HepG2 (cell line): ENCODE results near the gene SLC9A8. TPM values are rescaled to one million over a fixed set of nuclear protein-coding genes. Genes with fewer than 3 reads are reported as not detected.

Experiments
- ELF3 ChIP-seq: IDR thresholded peaks from 2 replicates; pipeline ENCODE4 v1.6.1; 2016; ENCODE audit warnings: missing genetic modification reagents, missing compliant biosample characterization
- FOXA3 ChIP-seq: IDR thresholded peaks from 2 replicates; pipeline ENCODE4 v1.6.1; 2016; ENCODE audit warnings: missing genetic modification reagents, missing compliant biosample characterization
- HOXA3 ChIP-seq: sonication (generic); formaldehyde crosslinking; IDR thresholded peaks from 2 replicates; pipeline ENCODE4 v1.5.0; 2020; ENCODE audit warnings: missing genetic modification reagents
- MEF2D ChIP-seq: sonication (generic); formaldehyde crosslinking; IDR thresholded peaks from 2 replicates; pipeline ENCODE4 v1.5.1; 2020; ENCODE audit warnings: mild to moderate bottlenecking, missing genetic modification reagents
- MXI1 ChIP-seq: IDR thresholded peaks from 3 replicates; pipeline ENCODE4 v1.6.1; 2012; ENCODE audit warnings: low read depth, low read length, inconsistent platforms, borderline replicate concordance
- NBN ChIP-seq: fragments of 450-650 bp; conservative IDR thresholded peaks from 2 replicates; pipeline ENCODE4 v1.6.1; 2017
- NCOA1 ChIP-seq: sonication (generic); formaldehyde crosslinking; IDR thresholded peaks from 2 replicates; pipeline ENCODE4 v1.9.0; 2021; ENCODE audit warnings: missing genetic modification reagents
- NCOR1 ChIP-seq: fragments of 200-600 bp; sonication (generic); IDR thresholded peaks from 2 replicates; pipeline ENCODE4 v1.7.0; 2017; ENCODE audit warnings: antibody characterized with exemption, low read length, borderline replicate concordance
- POLR2AphosphoS2 ChIP-seq: IDR thresholded peaks from 2 replicates; pipeline ENCODE4 v1.6.1; 2011; ENCODE audit warnings: low read depth, low read length, improper control_type of control experiment
- ZNF547 ChIP-seq: sonication (generic); formaldehyde crosslinking; IDR thresholded peaks from 2 replicates; pipeline ENCODE4 v1.5.1; 2020; ENCODE audit warnings: mild to moderate bottlenecking, missing genetic modification reagents
- ZNF644 ChIP-seq: IDR thresholded peaks from 2 replicates; pipeline ENCODE4 v1.6.1; 2016; ENCODE audit warnings: low read depth
- ZNF773 ChIP-seq: sonication (generic); formaldehyde crosslinking; IDR thresholded peaks from 2 replicates; pipeline ENCODE4 v1.4.0; 2020; ENCODE audit warnings: missing genetic modification reagents, borderline replicate concordance
- polyA plus RNA-seq, 8 experiments: library from polyadenylated mRNA; depleted of rRNA in 3 of 8; stranded (reverse) in 7 of 8; unstranded in 1 of 8; fragments of >200 nt; fragmentation: Illumina TruSeq in 4 of 8; extraction: Trizol in 4 of 8; gene quantifications; 2 replicates each; pipeline versions ENCODE4 v1.2.1 to v1.2.3, GENCODE V29; 2011 to 2016; ENCODE audit warnings: low read depth in 4 of 8, missing spikeins in 1 of 8, mixed read lengths in 1 of 8; ENCODE audit not compliant: insufficient read depth in 1 of 8
- total RNA-seq, 5 experiments: library from RNA; depleted of rRNA; stranded (reverse); fragments of >200 nt; fragmentation: Illumina TruSeq; extraction: Trizol; gene quantifications; 2 replicates each; pipeline ENCODE4 v1.2.3, GENCODE V29; 2016; ENCODE audit warnings: low read depth in 1 of 5
- TF ChIP-seq, protein P1 (sequence below): sonication (generic); formaldehyde crosslinking; IDR thresholded peaks from 2 replicates; pipeline ENCODE4 v1.8.0; 2022; ENCODE audit warnings: low read depth, missing genetic modification reagents
- TF ChIP-seq, protein P2 (sequence below): sonication (generic); formaldehyde crosslinking; IDR thresholded peaks from 2 replicates; pipeline ENCODE4 v1.5.0; 2020; ENCODE audit warnings: mild to moderate bottlenecking, missing genetic modification reagents, borderline replicate concordance
- TF ChIP-seq, protein P3 (sequence below): IDR thresholded peaks from 2 replicates; pipeline ENCODE4 v1.6.1; 2018; ENCODE audit warnings: missing genetic modification reagents, mild to moderate bottlenecking, missing compliant biosample characterization
- TF ChIP-seq, protein P4 (sequence below): sonication (generic); formaldehyde crosslinking; IDR thresholded peaks from 2 replicates; pipeline ENCODE4 v1.4.0; 2020; ENCODE audit warnings: missing genetic modification reagents
- TF ChIP-seq, protein P5 (sequence below): sonication (generic); formaldehyde crosslinking; IDR thresholded peaks from 2 replicates; pipeline ENCODE4 v1.8.1; 2022; ENCODE audit warnings: low read depth, mild to moderate bottlenecking, missing genetic modification reagents

Gene SLC9A8
- total and polyA plus RNA-seq, 2 of the 13 experiments (the other 11 are each of a cell fraction or from before 2014, with no cell fraction given): 4.1 to 7.4 TPM

DNA sequence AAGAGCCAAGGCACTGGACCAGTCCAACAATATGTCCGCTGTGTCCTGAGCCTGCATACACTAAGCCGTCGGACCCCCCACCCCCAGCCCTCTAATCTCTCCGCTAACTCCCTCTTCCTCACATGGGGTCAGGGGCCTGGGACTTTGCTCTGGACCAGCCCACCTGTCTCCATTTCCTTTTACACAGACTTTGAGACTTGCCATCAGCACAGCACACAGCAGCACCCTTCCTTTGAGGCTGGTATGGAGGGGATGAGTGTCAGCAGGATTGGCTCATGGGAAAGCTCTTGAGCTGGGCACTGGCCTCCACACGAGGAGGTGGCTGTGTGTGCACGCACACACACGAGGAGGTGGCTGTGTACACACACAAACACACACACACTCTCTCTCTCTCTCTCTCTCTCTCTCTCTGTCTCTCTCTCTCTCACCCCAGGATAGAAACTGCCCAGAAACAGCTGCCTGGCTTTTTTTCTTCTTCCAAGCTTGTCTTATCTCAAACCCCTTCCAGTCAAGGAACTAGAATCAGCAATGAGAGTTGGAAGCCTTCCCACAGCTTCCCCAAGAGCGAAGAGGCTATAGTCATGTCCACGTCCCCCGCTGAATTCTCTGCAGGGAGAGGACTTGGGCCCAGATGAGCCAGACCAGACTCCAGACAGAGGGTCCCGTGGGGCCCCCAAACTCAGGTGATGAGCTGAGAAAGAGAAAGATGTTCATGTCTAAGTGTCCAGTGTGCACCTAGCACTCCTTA lies 18.6 kb downstream of the SLC9A8 start (continued):
- TF ChIP-seq, protein P1, sequence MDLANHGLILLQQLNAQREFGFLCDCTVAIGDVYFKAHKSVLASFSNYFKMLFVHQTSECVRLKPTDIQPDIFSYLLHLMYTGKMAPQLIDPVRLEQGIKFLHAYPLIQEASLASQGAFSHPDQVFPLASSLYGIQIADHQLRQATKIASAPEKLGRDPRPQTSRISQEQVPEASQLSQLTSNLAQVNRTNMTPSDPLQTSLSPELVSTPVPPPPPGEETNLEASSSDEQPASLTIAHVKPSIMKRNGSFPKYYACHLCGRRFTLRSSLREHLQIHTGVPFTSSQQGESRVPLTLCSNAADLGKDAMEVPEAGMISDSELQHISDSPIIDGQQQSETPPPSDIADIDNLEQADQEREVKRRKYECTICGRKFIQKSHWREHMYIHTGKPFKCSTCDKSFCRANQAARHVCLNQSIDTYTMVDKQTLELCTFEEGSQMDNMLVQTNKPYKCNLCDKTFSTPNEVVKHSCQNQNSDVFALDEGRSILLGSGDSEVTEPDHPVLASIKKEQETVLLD (CRISPR knock-in tag): no peak
- TF ChIP-seq, protein P2, sequence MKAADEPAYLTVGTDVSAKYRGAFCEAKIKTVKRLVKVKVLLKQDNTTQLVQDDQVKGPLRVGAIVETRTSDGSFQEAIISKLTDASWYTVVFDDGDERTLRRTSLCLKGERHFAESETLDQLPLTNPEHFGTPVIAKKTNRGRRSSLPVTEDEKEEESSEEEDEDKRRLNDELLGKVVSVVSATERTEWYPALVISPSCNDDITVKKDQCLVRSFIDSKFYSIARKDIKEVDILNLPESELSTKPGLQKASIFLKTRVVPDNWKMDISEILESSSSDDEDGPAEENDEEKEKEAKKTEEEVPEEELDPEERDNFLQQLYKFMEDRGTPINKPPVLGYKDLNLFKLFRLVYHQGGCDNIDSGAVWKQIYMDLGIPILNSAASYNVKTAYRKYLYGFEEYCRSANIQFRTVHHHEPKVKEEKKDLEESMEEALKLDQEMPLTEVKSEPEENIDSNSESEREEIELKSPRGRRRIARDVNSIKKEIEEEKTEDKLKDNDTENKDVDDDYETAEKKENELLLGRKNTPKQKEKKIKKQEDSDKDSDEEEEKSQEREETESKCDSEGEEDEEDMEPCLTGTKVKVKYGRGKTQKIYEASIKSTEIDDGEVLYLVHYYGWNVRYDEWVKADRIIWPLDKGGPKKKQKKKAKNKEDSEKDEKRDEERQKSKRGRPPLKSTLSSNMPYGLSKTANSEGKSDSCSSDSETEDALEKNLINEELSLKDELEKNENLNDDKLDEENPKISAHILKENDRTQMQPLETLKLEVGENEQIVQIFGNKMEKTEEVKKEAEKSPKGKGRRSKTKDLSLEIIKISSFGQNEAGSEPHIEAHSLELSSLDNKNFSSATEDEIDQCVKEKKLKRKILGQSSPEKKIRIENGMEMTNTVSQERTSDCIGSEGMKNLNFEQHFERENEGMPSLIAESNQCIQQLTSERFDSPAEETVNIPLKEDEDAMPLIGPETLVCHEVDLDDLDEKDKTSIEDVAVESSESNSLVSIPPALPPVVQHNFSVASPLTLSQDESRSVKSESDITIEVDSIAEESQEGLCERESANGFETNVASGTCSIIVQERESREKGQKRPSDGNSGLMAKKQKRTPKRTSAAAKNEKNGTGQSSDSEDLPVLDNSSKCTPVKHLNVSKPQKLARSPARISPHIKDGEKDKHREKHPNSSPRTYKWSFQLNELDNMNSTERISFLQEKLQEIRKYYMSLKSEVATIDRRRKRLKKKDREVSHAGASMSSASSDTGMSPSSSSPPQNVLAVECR: peak; percentile 53
- TF ChIP-seq NCOR1 (peak; percentile 28; the same call in 1 of the 2 replicates), NCOA1 (CRISPR knock-in tag) (no peak), ZNF547 (CRISPR knock-in tag) (0 out of 2 replicates have a peak, but pooled peaks have one; percentile 9), POLR2AphosphoS2 (no peak), HOXA3 (CRISPR knock-in tag) (peak; percentile 56), MEF2D (CRISPR knock-in tag) (peak; percentile 35; the same call in 1 of the 2 replicates), FOXA3 (CRISPR knock-in tag) (peak; percentile 68; the same call in 1 of the 2 replicates), ZNF644 (CRISPR knock-in tag) (0 out of 2 replicates have a peak, but pooled peaks have one; percentile 29), ZNF773 (CRISPR knock-in tag) (no peak), MXI1 (peak; percentile 40; the same call in 1 of the 3 replicates), NBN (no peak), ELF3 (CRISPR knock-in tag) (peak; percentile 35; the same call in 1 of the 2 replicates)
- TF ChIP-seq, protein P3, sequence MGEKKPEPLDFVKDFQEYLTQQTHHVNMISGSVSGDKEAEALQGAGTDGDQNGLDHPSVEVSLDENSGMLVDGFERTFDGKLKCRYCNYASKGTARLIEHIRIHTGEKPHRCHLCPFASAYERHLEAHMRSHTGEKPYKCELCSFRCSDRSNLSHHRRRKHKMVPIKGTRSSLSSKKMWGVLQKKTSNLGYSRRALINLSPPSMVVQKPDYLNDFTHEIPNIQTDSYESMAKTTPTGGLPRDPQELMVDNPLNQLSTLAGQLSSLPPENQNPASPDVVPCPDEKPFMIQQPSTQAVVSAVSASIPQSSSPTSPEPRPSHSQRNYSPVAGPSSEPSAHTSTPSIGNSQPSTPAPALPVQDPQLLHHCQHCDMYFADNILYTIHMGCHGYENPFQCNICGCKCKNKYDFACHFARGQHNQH (CRISPR knock-in tag): peak; percentile 46; the same call in 1 of the 2 replicates
- TF ChIP-seq, protein P4, sequence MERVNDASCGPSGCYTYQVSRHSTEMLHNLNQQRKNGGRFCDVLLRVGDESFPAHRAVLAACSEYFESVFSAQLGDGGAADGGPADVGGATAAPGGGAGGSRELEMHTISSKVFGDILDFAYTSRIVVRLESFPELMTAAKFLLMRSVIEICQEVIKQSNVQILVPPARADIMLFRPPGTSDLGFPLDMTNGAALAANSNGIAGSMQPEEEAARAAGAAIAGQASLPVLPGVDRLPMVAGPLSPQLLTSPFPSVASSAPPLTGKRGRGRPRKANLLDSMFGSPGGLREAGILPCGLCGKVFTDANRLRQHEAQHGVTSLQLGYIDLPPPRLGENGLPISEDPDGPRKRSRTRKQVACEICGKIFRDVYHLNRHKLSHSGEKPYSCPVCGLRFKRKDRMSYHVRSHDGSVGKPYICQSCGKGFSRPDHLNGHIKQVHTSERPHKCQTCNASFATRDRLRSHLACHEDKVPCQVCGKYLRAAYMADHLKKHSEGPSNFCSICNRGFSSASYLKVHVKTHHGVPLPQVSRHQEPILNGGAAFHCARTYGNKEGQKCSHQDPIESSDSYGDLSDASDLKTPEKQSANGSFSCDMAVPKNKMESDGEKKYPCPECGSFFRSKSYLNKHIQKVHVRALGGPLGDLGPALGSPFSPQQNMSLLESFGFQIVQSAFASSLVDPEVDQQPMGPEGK: peak; percentile 57
- TF ChIP-seq, protein P5, sequence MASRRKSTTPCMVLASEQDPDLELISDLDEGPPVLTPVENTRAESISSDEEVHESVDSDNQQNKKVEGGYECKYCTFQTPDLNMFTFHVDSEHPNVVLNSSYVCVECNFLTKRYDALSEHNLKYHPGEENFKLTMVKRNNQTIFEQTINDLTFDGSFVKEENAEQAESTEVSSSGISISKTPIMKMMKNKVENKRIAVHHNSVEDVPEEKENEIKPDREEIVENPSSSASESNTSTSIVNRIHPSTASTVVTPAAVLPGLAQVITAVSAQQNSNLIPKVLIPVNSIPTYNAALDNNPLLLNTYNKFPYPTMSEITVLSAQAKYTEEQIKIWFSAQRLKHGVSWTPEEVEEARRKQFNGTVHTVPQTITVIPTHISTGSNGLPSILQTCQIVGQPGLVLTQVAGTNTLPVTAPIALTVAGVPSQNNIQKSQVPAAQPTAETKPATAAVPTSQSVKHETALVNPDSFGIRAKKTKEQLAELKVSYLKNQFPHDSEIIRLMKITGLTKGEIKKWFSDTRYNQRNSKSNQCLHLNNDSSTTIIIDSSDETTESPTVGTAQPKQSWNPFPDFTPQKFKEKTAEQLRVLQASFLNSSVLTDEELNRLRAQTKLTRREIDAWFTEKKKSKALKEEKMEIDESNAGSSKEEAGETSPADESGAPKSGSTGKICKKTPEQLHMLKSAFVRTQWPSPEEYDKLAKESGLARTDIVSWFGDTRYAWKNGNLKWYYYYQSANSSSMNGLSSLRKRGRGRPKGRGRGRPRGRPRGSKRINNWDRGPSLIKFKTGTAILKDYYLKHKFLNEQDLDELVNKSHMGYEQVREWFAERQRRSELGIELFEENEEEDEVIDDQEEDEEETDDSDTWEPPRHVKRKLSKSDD (CRISPR knock-in tag): 0 out of 2 replicates have a peak, but pooled peaks have one; percentile 56
